IPS-18c (cell line): ENCODE results near the gene VCP.
"Not testable (repeated sequence)": the region's sequence is repeated elsewhere in the genome, so short reads cannot be mapped to it uniquely, and the experiment has no call there.

ENCODE experiments used
- H3K4me3 ChIP-seq: 2 replicates; pipeline ENCODE4 v1.7.0; 2013; ENCODE audit warnings: low read depth, mild to moderate bottlenecking, low read length, moderate library complexity; ENCODE audit not compliant: insufficient read depth
- H3K9me3 ChIP-seq: one replicate; pipeline ENCODE4 v1.6.1; 2013; ENCODE audit warnings: mild to moderate bottlenecking, low read length, moderate library complexity; ENCODE audit not compliant: control insufficient read depth, insufficient read depth

Gene VCP

GRCh38 chr9:35044071-35044470, 28.4 kb downstream of the VCP start:
- Histone ChIP-seq H3K9me3 (no peaks in the 10 kb centered on the region), H3K4me3 (no peak overlapping the region)

- Histone ChIP-seq H3K9me3 (peaks cover 2% of the 10 kb centered on the region), H3K4me3 (no peak overlapping the region)
Observed at GRCh38 chr9:35042891-35043545, 29.4 kb downstream of the VCP start.

- Histone ChIP-seq H3K4me3 (no peak overlapping the region), H3K9me3 (peaks cover 2% of the 10 kb centered on the region)
Observed at GRCh38 chr9:35042081-35042604, 30.3 kb downstream of the VCP start.

GRCh38 chr9:35035851-35036701, 36.3 kb downstream of the VCP start:
- H3K4me3 ChIP-seq, result no peak overlapping the region; the same call in 1 of the 2 replicates

GRCh38 chr9:35033101-35033500, 39.3 kb downstream of the VCP start:
- Histone ChIP-seq H3K4me3 (no peak overlapping the region), H3K9me3 (peaks cover 10% of the 10 kb centered on the region)

More at GRCh38 chr9:35035851-35036701, 36.3 kb downstream of the VCP start:
- peaks cover 4% of the 10 kb centered on the region for H3K9me3 ChIP-seq

- H3K9me3 ChIP-seq, result peaks cover 8% of the 10 kb centered on the region
- no peak overlapping the region for H3K4me3 ChIP-seq
Observed at GRCh38 chr9:35029852-35030251, 42.6 kb downstream of the VCP start.

- Histone ChIP-seq H3K9me3 (peaks cover 8% of the 10 kb centered on the region), H3K4me3 (no peak overlapping the region)
Observed at GRCh38 chr9:35029241-35029640, 43.2 kb downstream of the VCP start.

GRCh38 chr9:35028341-35028740, 44.1 kb downstream of the VCP start:
- H3K9me3 ChIP-seq, result peaks cover 8% of the 10 kb centered on the region
- H3K4me3 ChIP-seq, result no peak overlapping the region

- peaks cover 8% of the 10 kb centered on the region for H3K9me3 ChIP-seq
- no peak overlapping the region for H3K4me3 ChIP-seq
Observed at GRCh38 chr9:35027860-35028259, 44.6 kb downstream of the VCP start.

GRCh38 chr9:35027374-35027773, 45.1 kb downstream of the VCP start:
- no peak overlapping the region for H3K4me3 ChIP-seq
- H3K9me3 ChIP-seq, result peaks cover 8% of the 10 kb centered on the region

- no peak overlapping the region for H3K4me3 ChIP-seq
- peaks cover 8% of the 10 kb centered on the region for H3K9me3 ChIP-seq
Observed at GRCh38 chr9:35026671-35027070, 45.8 kb downstream of the VCP start.

GRCh38 chr9:35023443-35023842, 49.0 kb downstream of the VCP start:
- not testable (repeated sequence) for H3K9me3 ChIP-seq, H3K4me3 ChIP-seq

- peaks cover 2% of the 10 kb centered on the region for H3K9me3 ChIP-seq
Observed at GRCh38 chr9:35014517-35014916, 57.9 kb downstream of the VCP start.

GRCh38 chr9:35010351-35010958, 62.0 kb downstream of the VCP start:
- Histone ChIP-seq H3K4me3 (no peak overlapping the region), H3K9me3 (no peaks in the 10 kb centered on the region)

More at GRCh38 chr9:35014517-35014916, 57.9 kb downstream of the VCP start:
- H3K4me3 ChIP-seq, result no peak overlapping the region
